NCI-H1417 treated with DMSO at 0.1 percent for 48 hours (cell line): Measurements from ENCODE around the gene LOXL4.
"Not testable (repeated sequence)": the region's sequence is repeated elsewhere in the genome, so short reads cannot be mapped to it uniquely, and the experiment has no call there.

Experiments used
- DNase-seq: peaks from one replicate; lab custom pipeline; 2025; lab: John Stamatoyannopoulos, UW

LOXL4 gene

GRCh38 chr10:98244141-98244540 is 23.9 kb downstream of the LOXL4 start:
- DNase-seq, result no peak

- DNase-seq, result no peak
These were observed 25.2 kb downstream of the LOXL4 start for GRCh38 chr10:98242823-98243222.

- DNase-seq, result no peak
These were observed 27.5 kb downstream of the LOXL4 start for GRCh38 chr10:98240524-98240923.

GRCh38 chr10:98238391-98238790 is 29.6 kb downstream of the LOXL4 start:
- no peak for DNase-seq

- no peak for DNase-seq
These were observed 31.1 kb downstream of the LOXL4 start for GRCh38 chr10:98236862-98237261.

- no peak for DNase-seq
These were observed 32.1 kb downstream of the LOXL4 start for GRCh38 chr10:98235846-98236245.

GRCh38 chr10:98231417-98231816 is 36.6 kb downstream of the LOXL4 start:
- DNase-seq, result no peak

- not testable (repeated sequence) for DNase-seq
These were observed 39.7 kb downstream of the LOXL4 start for GRCh38 chr10:98228266-98228665.

- not testable (repeated sequence) for DNase-seq
These were observed 40.3 kb downstream of the LOXL4 start for GRCh38 chr10:98227713-98228112.

GRCh38 chr10:98226508-98227144 is 41.4 kb downstream of the LOXL4 start:
- no peak for DNase-seq

- DNase-seq, result no peak
These were observed 43.0 kb downstream of the LOXL4 start for GRCh38 chr10:98224996-98225395.

- DNase-seq, result no peak
These were observed 43.5 kb downstream of the LOXL4 start for GRCh38 chr10:98224509-98224908.

- no peak for DNase-seq
These were observed 44.1 kb downstream of the LOXL4 start for GRCh38 chr10:98223874-98224273.

- DNase-seq, result no peak
These were observed 50.2 kb downstream of the LOXL4 start for GRCh38 chr10:98217801-98218200.

- DNase-seq, result no peak
These were observed 52.6 kb downstream of the LOXL4 start for GRCh38 chr10:98215373-98215772.

GRCh38 chr10:98213740-98214139 is 54.3 kb downstream of the LOXL4 start:
- no peak for DNase-seq

GRCh38 chr10:98212196-98212595 is 55.8 kb downstream of the LOXL4 start:
- no peak for DNase-seq

GRCh38 chr10:98209441-98209840 is 58.6 kb downstream of the LOXL4 start:
- DNase-seq, result no peak

GRCh38 chr10:98208925-98209324 is 59.1 kb downstream of the LOXL4 start:
- no peak for DNase-seq

- DNase-seq, result no peak
These were observed 62.6 kb downstream of the LOXL4 start for GRCh38 chr10:98205351-98205750.

GRCh38 chr10:98202378-98202777 is 65.6 kb downstream of the LOXL4 start:
- DNase-seq, result no peak

GRCh38 chr10:98201760-98202159 is 66.2 kb downstream of the LOXL4 start:
- DNase-seq, result no peak
